HG03097 (cell line): ENCODE data around the gene PCTP.

Source experiments
- ATAC-seq: cut with Tn5 transposase; IDR thresholded peaks from one replicate; pipeline ENCODE4 v1.9.1; 2021; ENCODE audit not compliant: unreplicated experiment, low FRiP score

The PCTP gene

GRCh38 chr17:55750750-55751657, at the start of gene PCTP:
Gene PCTP, plus strand, starts transcription at chr17:55751051. Its CDS starts 53 bp downstream, at chr17:55751104.
- ATAC-seq: peak; percentile 100

- no peak for ATAC-seq
Measured at GRCh38 chr17:55702150-55702549, 48.7 kb upstream of the PCTP start.

GRCh38 chr17:55704401-55704800, 46.5 kb upstream of the PCTP start:
- ATAC-seq: no peak

- peak; percentile 61 for ATAC-seq
Measured at GRCh38 chr17:55705847-55706246, 45.0 kb upstream of the PCTP start.

- ATAC-seq: no peak
Measured at GRCh38 chr17:55706808-55707773, 43.8 kb upstream of the PCTP start.

GRCh38 chr17:55708175-55708974, 42.5 kb upstream of the PCTP start:
- no peak for ATAC-seq

- ATAC-seq: no peak
Measured at GRCh38 chr17:55709440-55709839, 41.4 kb upstream of the PCTP start.

- ATAC-seq: no peak
Measured at GRCh38 chr17:55709984-55710383, 40.9 kb upstream of the PCTP start.

GRCh38 chr17:55710410-55710809, 40.4 kb upstream of the PCTP start:
- no peak for ATAC-seq

GRCh38 chr17:55710829-55711496, 39.9 kb upstream of the PCTP start:
- no peak for ATAC-seq

- ATAC-seq: no peak
Measured at GRCh38 chr17:55717432-55717831, 33.4 kb upstream of the PCTP start.

GRCh38 chr17:55717898-55718735, 32.7 kb upstream of the PCTP start:
- no peak for ATAC-seq

- ATAC-seq: no peak
Measured at GRCh38 chr17:55720919-55721836, 29.7 kb upstream of the PCTP start.

- no peak for ATAC-seq
Measured at GRCh38 chr17:55722016-55722736, 28.7 kb upstream of the PCTP start.

- no peak for ATAC-seq
Measured at GRCh38 chr17:55722742-55723487, 27.9 kb upstream of the PCTP start, which contains the start of gene TMEM100. Gene TMEM100, minus strand, starts transcription at chr17:55722864. Its CDS starts 1,794 bp downstream, at chr17:55721070.

- ATAC-seq: no peak
Measured at GRCh38 chr17:55723488-55723848, 27.4 kb upstream of the PCTP start.

GRCh38 chr17:55726440-55726839, 24.4 kb upstream of the PCTP start:
- no peak for ATAC-seq
